GM12873 (cell line): ENCODE results near the gene TEX29.

Experiments
- TF ChIP-seq, protein P1 (sequence below): IDR thresholded peaks from 2 replicates; pipeline ENCODE4 v1.5.1; 2012; ENCODE audit warnings: low read depth, mild to moderate bottlenecking, moderate library complexity, low read length, control low read depth; ENCODE audit not compliant: insufficient read depth; ENCODE audit errors: missing control alignments

The TEX29 gene

DNA sequence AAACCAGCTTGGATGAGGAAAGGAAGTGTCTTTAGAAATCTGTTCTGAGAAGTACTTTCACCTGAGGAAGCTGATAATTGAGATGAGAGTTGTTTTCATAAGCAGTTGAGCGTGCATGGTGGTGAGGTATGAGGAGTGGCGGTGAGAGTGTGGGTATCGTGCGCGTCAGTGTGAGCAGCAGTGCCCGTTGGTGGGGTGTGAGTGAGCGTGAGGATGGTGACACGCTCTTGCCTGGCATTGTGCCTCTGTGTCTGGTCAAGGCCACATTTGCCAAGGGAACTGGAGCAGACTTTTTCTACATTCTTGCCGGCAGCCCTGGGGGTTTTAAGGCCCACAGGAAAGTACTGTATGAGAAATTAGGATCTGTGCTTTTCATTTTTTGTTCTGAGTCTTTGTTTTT, 36.5 kb upstream of the TEX29 start:
- TF ChIP-seq, protein P1, sequence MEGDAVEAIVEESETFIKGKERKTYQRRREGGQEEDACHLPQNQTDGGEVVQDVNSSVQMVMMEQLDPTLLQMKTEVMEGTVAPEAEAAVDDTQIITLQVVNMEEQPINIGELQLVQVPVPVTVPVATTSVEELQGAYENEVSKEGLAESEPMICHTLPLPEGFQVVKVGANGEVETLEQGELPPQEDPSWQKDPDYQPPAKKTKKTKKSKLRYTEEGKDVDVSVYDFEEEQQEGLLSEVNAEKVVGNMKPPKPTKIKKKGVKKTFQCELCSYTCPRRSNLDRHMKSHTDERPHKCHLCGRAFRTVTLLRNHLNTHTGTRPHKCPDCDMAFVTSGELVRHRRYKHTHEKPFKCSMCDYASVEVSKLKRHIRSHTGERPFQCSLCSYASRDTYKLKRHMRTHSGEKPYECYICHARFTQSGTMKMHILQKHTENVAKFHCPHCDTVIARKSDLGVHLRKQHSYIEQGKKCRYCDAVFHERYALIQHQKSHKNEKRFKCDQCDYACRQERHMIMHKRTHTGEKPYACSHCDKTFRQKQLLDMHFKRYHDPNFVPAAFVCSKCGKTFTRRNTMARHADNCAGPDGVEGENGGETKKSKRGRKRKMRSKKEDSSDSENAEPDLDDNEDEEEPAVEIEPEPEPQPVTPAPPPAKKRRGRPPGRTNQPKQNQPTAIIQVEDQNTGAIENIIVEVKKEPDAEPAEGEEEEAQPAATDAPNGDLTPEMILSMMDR, result no peak

DNA sequence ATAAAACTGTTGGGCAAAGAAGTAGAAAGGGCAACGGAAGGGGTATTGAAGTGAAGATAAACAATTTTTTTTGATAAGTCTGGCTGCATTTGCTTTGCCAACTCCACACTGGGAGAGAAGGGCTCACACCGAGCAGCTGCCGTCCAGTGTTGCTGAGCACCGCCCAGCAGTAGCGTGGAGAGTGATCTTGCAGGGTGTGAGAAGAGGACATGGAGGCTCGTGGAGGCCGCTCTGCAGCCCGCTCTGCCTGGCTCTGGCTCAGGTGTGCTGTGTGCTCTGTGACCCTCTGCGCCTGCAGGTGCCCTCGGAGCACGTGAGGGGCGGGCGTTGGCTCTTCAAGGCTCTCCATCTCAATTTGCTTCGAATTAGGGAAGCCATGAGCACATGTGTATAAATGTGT, 35.9 kb upstream of the TEX29 start:
- TF ChIP-seq, protein P1, result no peak

DNA sequence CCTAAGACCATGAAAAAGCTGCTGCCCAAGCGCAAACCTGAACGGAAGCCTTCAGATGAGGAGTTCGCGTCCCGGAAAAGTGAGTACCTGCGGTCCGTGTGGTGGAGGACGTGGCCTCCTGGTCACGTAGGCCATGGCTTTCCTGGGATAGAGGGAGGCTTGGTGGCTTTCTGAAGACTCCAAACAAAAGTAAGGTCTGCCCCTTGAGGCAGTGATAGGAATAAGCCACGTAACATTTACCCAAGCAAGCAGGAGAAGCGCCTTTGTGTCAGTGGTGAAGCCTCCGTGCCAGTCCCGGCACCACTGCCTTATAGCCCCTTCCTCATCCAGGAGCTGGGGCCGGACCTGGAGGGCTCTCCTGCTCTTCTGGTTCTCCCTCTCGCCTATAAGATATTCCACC, 34.3 kb upstream of the TEX29 start:
- TF ChIP-seq, protein P1, result no peak

DNA sequence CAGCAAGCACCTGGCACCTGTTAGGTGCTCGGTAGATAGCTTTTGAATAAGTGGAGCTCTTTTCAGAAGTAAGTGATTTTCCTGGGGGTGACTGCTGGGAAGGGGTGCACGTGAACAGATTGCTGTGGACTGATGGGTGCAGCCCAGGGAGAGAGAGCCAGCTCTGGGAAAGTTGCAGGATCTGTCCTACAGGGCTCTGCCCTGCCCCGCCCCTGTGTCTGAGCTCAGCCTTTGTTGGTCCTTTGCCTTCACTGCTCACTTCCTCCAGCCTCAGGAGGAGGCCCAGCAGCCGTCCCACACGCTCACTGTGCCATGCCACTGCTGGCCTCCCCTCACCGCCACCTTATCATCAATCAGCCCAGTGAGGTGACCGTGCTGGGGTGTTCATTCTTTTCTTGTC, 33.7 kb upstream of the TEX29 start:
- TF ChIP-seq, protein P1, result no peak

DNA sequence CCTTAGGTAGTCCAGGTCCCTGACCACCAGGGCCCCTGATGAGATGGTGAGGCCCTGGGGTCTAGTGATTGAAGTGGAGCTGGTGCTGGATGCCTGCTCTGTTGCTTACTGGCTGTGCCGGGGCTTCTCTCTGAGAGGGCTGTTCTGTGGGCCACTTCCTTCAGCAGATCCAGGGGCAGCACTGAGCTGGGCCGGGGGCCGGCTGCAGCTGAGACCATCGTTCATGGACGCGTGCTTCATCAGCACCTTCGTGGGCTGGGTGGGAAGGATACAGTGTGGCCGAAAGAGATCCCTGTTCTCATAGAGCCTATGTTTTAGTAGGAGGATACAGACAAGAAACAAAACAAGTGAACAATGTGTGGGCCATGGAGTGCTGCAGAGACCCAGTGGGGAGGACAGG, 33.2 kb upstream of the TEX29 start:
- TF ChIP-seq, protein P1, result no peak

DNA sequence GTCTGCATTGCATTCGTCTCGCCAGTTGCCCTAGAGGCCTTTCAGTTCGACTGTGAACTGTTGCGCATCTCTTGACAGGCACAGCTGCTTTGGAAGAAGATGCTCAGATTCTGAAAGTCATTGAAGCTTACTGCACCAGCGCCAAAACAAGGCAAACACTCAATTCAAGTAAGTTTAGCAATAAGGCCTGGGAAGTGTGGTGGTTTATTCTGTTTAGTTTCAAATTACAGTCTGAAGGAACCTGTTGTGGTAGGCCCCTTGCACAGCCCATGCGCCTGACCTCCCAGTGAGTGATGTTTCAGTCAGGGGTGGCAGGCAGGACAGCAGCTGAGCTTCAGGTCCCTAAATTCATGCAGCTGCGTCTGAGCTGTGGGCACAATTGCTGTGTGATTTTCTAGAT, 32.2 kb upstream of the TEX29 start:
- TF ChIP-seq, protein P1, result no peak

DNA sequence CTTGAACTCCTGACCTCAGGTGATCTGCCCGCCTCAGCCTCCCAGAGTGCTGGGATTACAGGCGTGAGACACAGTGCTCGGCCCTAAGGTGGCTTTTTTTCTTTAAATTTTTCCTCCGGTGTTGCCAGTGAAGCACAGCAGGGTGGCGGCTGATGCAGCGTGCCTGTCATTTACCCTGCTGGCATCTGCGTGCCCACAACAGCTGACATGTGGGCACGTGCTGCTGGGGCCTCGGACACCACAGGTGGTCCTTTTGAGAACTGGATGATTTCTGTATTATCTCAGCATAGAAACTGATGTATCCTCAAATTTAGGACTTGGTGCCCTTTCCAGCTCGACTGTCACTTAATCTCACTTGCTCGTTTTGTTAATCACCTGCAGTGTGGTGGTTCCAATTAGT, 31.2 kb upstream of the TEX29 start:
- TF ChIP-seq, protein P1, result no peak

DNA sequence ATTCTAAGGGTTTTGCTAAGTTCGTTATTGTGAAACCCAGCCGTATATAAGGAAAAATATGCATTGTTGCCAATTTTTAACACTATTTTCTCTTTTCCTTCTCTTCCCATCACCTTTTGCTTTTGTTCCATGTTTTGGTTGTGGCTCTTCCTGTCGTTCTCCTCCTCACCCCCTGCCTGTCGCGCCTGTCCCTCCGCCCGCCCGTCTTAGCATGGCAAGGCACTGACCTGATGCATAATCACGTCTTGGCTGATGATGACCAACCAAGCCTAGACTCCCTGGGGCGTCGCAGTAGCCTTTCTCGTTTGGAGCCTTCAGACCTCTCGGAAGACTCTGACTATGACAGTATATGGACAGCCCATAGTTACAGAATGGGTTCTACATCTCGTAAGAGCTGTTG, 28.5 kb upstream of the TEX29 start:
- TF ChIP-seq, protein P1, result no peak
